ENCODE measurements around the gene DBP. TPM values are rescaled to one million over a fixed set of nuclear protein-coding genes. Genes with fewer than 3 reads are reported as not detected.

DBP gene
- total RNA-seq, 6 donors from 2014 or later = 5.2 to 25.4 (median 10.0) TPM

GRCh38 chr19:48624791-48625723 lies 12.1 kb downstream of the DBP start:
- Histone ChIP-seq H3K4me3 (peak overlapping the region in 3 of 4 donors; percentile 44 to 57 (median 53)), H3K9me3 (no peaks in the 10 kb centered on the region), H3K27ac (peak overlapping the region; percentile 32 to 88 (median 84)), H3K27me3 (no peaks in the 10 kb centered on the region), H3K4me1 (peaks cover 21 to 42% (median 33%) of the 10 kb centered on the region in 4 donors), H3K36me3 (peaks cover 0 to 24% (median 10%) of the 10 kb centered on the region in 4 donors)
- no peak for ATAC-seq (ENCODE audit: low FRiP score in 2 of 2)
- WGBS, 2 donors = 67 to 69% methylated on average over 23 to 24 of the region's 24 CpGs
- peak in 1 of 2 donors; percentile 24 for DNase-seq
- TF ChIP-seq POLR2A (IDR thresholded peaks at IDR 0.05) = no peak

GRCh38 chr19:48624067-48624594 lies 13.0 kb downstream of the DBP start:
- DNase-seq (peak; percentile 99), ATAC-seq (ENCODE audit: low FRiP score in 2 of 2) (peak; percentile 92 to 94)
- H3K4me3 ChIP-seq = peak overlapping the region; percentile 28 to 57 (median 48)
- 2 to 3% methylated on average over 19 to 25 of the region's 40 CpGs for WGBS, 2 donors
- H3K27ac ChIP-seq = peak overlapping the region; percentile 32 to 88 (median 84)
- H3K9me3 ChIP-seq = no peaks in the 10 kb centered on the region
- peaks cover 24 to 43% (median 32%) of the 10 kb centered on the region in 4 donors for H3K4me1 ChIP-seq
- TF ChIP-seq CTCF (IDR thresholded peaks at IDR 0.05) = peak in 1 of 6 experiments; percentile 29
- no peak for TF ChIP-seq EP300 (IDR thresholded peaks at IDR 0.05)
- peak; percentile 20 to 56 for TF ChIP-seq POLR2AphosphoS5 (IDR thresholded peaks at IDR 0.05)
- peak in 2 of 4 donors; percentile 18 to 34 for TF ChIP-seq POLR2A (IDR thresholded peaks at IDR 0.05)
- no peaks in the 10 kb centered on the region for H3K27me3 ChIP-seq
- H3K36me3 ChIP-seq = peaks cover 0 to 19% (median 9%) of the 10 kb centered on the region in 4 donors

GRCh38 chr19:48623556-48624066 lies 13.6 kb downstream of the DBP start:
- H3K4me3 ChIP-seq = peak overlapping the region in 3 of 4 donors; percentile 44 to 57 (median 53)
- DNase-seq (no peak), ATAC-seq (ENCODE audit: low FRiP score in 2 of 2) (no peak)
- peak overlapping the region; percentile 24 to 88 (median 82) for H3K27ac ChIP-seq
- H3K36me3 ChIP-seq = peaks cover 0 to 19% (median 9%) of the 10 kb centered on the region in 4 donors
- H3K4me1 ChIP-seq = peaks cover 24 to 43% (median 32%) of the 10 kb centered on the region in 4 donors
- 28 to 36% methylated on average over 8 of the region's 8 CpGs for WGBS, 2 donors
- no peaks in the 10 kb centered on the region for H3K9me3 ChIP-seq
- H3K27me3 ChIP-seq = no peaks in the 10 kb centered on the region
- TF ChIP-seq POLR2AphosphoS5 (IDR thresholded peaks at IDR 0.05) (no peak), EP300 (IDR thresholded peaks at IDR 0.05) (no peak), CTCF (IDR thresholded peaks at IDR 0.05) (no peak), POLR2A (IDR thresholded peaks at IDR 0.05) (no peak)

GRCh38 chr19:48619692-48620585 lies 17.2 kb downstream of the DBP start:
- no peak for ATAC-seq (ENCODE audit: low FRiP score in 2 of 2)
- Histone ChIP-seq H3K9me3 (no peaks in the 10 kb centered on the region), H3K27ac (peak overlapping the region; percentile 84 to 94 (median 93)), H3K4me3 (peak overlapping the region; percentile 41 to 88 (median 67)), H3K4me1 (peaks cover 48 to 72% (median 58%) of the 10 kb centered on the region in 4 donors), H3K36me3 (peaks cover 15 to 36% (median 26%) of the 10 kb centered on the region in 4 donors), H3K27me3 (no peaks in the 10 kb centered on the region)
- WGBS, 2 donors = 31% methylated on average over 6 of the region's 6 CpGs
- TF ChIP-seq POLR2A (IDR thresholded peaks at IDR 0.05) (peak in 1 of 4 donors; percentile 21), CTCF (IDR thresholded peaks at IDR 0.05) (peak in 1 of 6 experiments; percentile 7), POLR2AphosphoS5 (IDR thresholded peaks at IDR 0.05) (no peak)
- DNase-seq = no peak
